Neural cell (in vitro differentiated cells): ENCODE measurements around the gene MAN2B2. TPM values are rescaled to one million over a fixed set of nuclear protein-coding genes. Genes with fewer than 3 reads are reported as not detected.

Source experiments
- H2AFZ ChIP-seq: fragments of 200-600, 300-800 bp; sonication (generic), shearing (Covaris generic); 2 replicates; pipeline ENCODE4 v1.6.0; 2014; ENCODE audit warnings: low read depth, mild to moderate bottlenecking, antibody characterized with exemption, low read length, moderate library complexity
- H3F3A ChIP-seq: fragments of 200-600 bp; shearing (Covaris generic); 2 replicates; pipeline ENCODE4 v1.6.1; 2016; ENCODE audit warnings: mild to moderate bottlenecking, moderate library complexity, mixed read lengths, antibody characterized with exemption, low read length; ENCODE audit not compliant: insufficient read depth, poor library complexity, severe bottlenecking
- H3K27ac ChIP-seq: fragments of 200-600, 300-800 bp; sonication (generic), shearing (Covaris generic); 2 replicates; pipeline ENCODE4 v1.5.1; 2014; ENCODE audit warnings: mild to moderate bottlenecking, low read length, moderate library complexity
- H3K27me3 ChIP-seq: fragments of 300-800, 200-600 bp; sonication (generic), shearing (Covaris generic); 2 replicates; pipeline ENCODE4 v1.6.0; 2014; ENCODE audit warnings: mild to moderate bottlenecking, low read depth, low read length, moderate library complexity; ENCODE audit not compliant: insufficient read depth
- H3K36me3 ChIP-seq: fragments of 300-800, 200-600 bp; sonication (generic), shearing (Covaris generic); 2 replicates; pipeline ENCODE4 v1.5.1; 2014; ENCODE audit warnings: mild to moderate bottlenecking, antibody characterized with exemption, low read length, moderate library complexity; ENCODE audit not compliant: insufficient read depth
- H3K4me2 ChIP-seq: fragments of 300-800, 200-600 bp; sonication (generic), shearing (Covaris generic); 2 replicates; pipeline ENCODE4 v1.6.0; 2014; ENCODE audit warnings: mild to moderate bottlenecking, low read length
- H3K4me3 ChIP-seq: fragments of 300-800, 200-600 bp; sonication (generic), shearing (Covaris generic); 2 replicates; pipeline ENCODE4 v1.5.1; 2014; ENCODE audit warnings: mild to moderate bottlenecking, low read length, moderate library complexity
- H3K79me2 ChIP-seq: fragments of 200-600 bp; shearing (Covaris generic); replicated peaks from 2 replicates; pipeline ENCODE4 v1.6.0; 2014; ENCODE audit warnings: mild to moderate bottlenecking, low read length, moderate library complexity; ENCODE audit not compliant: insufficient read depth
- H3K9ac ChIP-seq: fragments of 300-800, 200-600 bp; sonication (generic), shearing (Covaris generic); 2 replicates; pipeline ENCODE4 v1.6.1; 2016; ENCODE audit warnings: mild to moderate bottlenecking, low read length, mixed read lengths
- H3K9me2 ChIP-seq: fragments of 200-600 bp; shearing (Covaris generic); 2 replicates; pipeline ENCODE4 v1.6.1; 2016; ENCODE audit warnings: mild to moderate bottlenecking, low read length, mixed read lengths; ENCODE audit not compliant: insufficient read depth
- H3K9me3 ChIP-seq: fragments of 200-600, 300-800 bp; sonication (generic), shearing (Covaris generic); 2 replicates; pipeline ENCODE4 v1.6.1; 2016; ENCODE audit warnings: mild to moderate bottlenecking, mixed run types, low read length, moderate library complexity, mixed read lengths
- H4K20me1 ChIP-seq: fragments of 200-600 bp; shearing (Covaris generic); 2 replicates; pipeline ENCODE4 v1.6.1; 2016; ENCODE audit warnings: mild to moderate bottlenecking, mixed run types; ENCODE audit not compliant: insufficient read depth
- EP300 ChIP-seq: fragments of 450-650 bp; conservative IDR thresholded peaks from 2 replicates; pipeline ENCODE4 v1.6.1; 2014; ENCODE audit warnings: antibody characterized with exemption, mild to moderate bottlenecking, moderate library complexity; ENCODE audit not compliant: poor library complexity, severe bottlenecking
- EZH2 ChIP-seq: fragments of 200-600, 300-800 bp; shearing (Covaris generic), sonication (generic); IDR thresholded peaks from 2 replicates; pipeline ENCODE4 v1.6.1; 2014; ENCODE audit warnings: antibody characterized with exemption, low read length, borderline replicate concordance, mild to moderate bottlenecking; ENCODE audit not compliant: insufficient read depth, poor library complexity, severe bottlenecking
- MXI1 ChIP-seq: fragments of 450-650 bp; conservative IDR thresholded peaks from 2 replicates; pipeline ENCODE4 v1.6.1; 2014; ENCODE audit warnings: antibody characterized with exemption, mild to moderate bottlenecking; ENCODE audit not compliant: poor library complexity, severe bottlenecking
- POLR2AphosphoS5 ChIP-seq: IDR thresholded peaks from 2 replicates; pipeline ENCODE4 v1.6.1; 2012
- RAD21 ChIP-seq: fragments of 450-650 bp; conservative IDR thresholded peaks from 2 replicates; pipeline ENCODE4 v1.6.1; 2014; ENCODE audit warnings: antibody characterized with exemption, mild to moderate bottlenecking, moderate library complexity
- REST ChIP-seq: IDR thresholded peaks from 2 replicates; pipeline ENCODE4 v1.6.1; 2012; ENCODE audit warnings: borderline replicate concordance
- SMC3 ChIP-seq: fragments of 450-650 bp; conservative IDR thresholded peaks from 2 replicates; pipeline ENCODE4 v1.6.1; 2014; ENCODE audit warnings: antibody characterized with exemption, mild to moderate bottlenecking, moderate library complexity; ENCODE audit not compliant: poor library complexity
- TAF1 ChIP-seq: IDR thresholded peaks from 2 replicates; pipeline ENCODE4 v1.6.1; 2012; ENCODE audit warnings: low read depth
- polyA plus RNA-seq: library from polyadenylated mRNA; depleted of rRNA; stranded (reverse); fragments of >200 nt; gene quantifications from 2 replicates; pipeline ENCODE4 v1.2.3, GENCODE V29; 2014
- TF ChIP-seq, protein P1 (sequence below): fragments of 450-650 bp; IDR thresholded peaks from 2 replicates; pipeline ENCODE4 v1.5.1; 2014; ENCODE audit warnings: antibody characterized with exemption, mild to moderate bottlenecking, moderate library complexity; ENCODE audit not compliant: poor library complexity, severe bottlenecking

Gene MAN2B2
- polyA plus RNA-seq, 1 donor from 2014 or later, result 7.5 TPM

- no peaks in the 10 kb centered on the region for H3K9me3 ChIP-seq
- no peaks in the 10 kb centered on the region for H3K79me2 ChIP-seq
- no peak overlapping the region for H3K4me3 ChIP-seq
- H3K9me2 ChIP-seq, result no peaks in the 10 kb centered on the region
- no peaks in the 10 kb centered on the region for H3K27me3 ChIP-seq
- H4K20me1 ChIP-seq, result no peaks in the 10 kb centered on the region
- H3K27ac ChIP-seq, result no peak overlapping the region
- TF ChIP-seq EP300 (no peak), RAD21 (no peak), EZH2 (no peak), TAF1 (no peak)
- no peaks in the 10 kb centered on the region for H3K36me3 ChIP-seq
- H3K9ac ChIP-seq, result no peak overlapping the region
- no peaks in the 10 kb centered on the region for H3F3A ChIP-seq
- no peak overlapping the region for H3K4me2 ChIP-seq
- H2AFZ ChIP-seq, result no peak overlapping the region
Measured at GRCh38 chr4:6634746-6635145, 59.8 kb downstream of the MAN2B2 start.

DNA sequence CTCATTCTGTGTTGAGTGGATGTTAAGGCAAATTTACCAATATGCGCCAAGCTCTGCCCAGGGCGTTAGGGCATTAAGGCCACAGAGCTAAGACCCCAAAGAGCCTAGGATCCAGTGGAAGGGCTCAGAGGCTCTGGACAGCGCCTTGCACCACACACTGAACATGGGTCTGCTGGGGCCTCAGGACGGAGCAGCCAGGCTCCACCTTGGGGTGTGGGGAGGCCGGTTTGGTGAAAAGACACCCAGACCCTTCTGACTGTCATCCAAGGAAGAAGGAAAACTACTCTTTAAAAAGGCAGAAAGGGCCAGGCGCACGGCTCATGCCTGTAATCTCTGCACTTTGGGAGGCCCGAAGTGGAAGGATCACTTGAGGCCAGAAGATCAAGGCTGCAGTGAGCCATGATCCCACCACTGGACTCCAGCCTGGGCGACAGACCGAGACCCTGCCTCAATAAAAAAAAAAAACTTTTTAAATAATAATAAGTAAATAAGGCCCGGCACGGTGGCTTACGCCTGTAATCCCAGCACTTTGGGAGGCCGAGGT lies 64.2 kb downstream of the MAN2B2 start:
- Histone ChIP-seq H3K9me2 (no peaks in the 10 kb centered on the region), H4K20me1 (no peaks in the 10 kb centered on the region), H3K36me3 (peaks cover 15% of the 10 kb centered on the region), H3F3A (no peaks in the 10 kb centered on the region), H3K4me2 (no peak overlapping the region), H3K79me2 (peaks cover 28% of the 10 kb centered on the region), H3K27me3 (no peaks in the 10 kb centered on the region), H3K4me3 (no peak overlapping the region), H3K9me3 (no peaks in the 10 kb centered on the region), H2AFZ (no peak overlapping the region), H3K27ac (no peak overlapping the region), H3K9ac (no peak overlapping the region)
- TF ChIP-seq MXI1 (no peak), POLR2AphosphoS5 (no peak), SMC3 (no peak), REST (no peak), EZH2 (no peak), EP300 (no peak)

GRCh38 chr4:6640292-6641163 lies 65.5 kb downstream of the MAN2B2 start, which contains the start of gene MRFAP1:
Gene MRFAP1 (plus strand): TSS chr4:6640685. CDS start chr4:6640863, 178 bp downstream.
- H3K27ac ChIP-seq, result peak within 1 kb of the TSS; percentile 94
- H3K27me3 ChIP-seq, result no peaks in the 10 kb centered on the region
- no peaks in the 10 kb centered on the region for H3K9me3 ChIP-seq
- peaks cover 33% of the 10 kb centered on the region for H3K79me2 ChIP-seq
- no peaks in the 10 kb centered on the region for H3K9me2 ChIP-seq
- peak within 1 kb of the TSS; percentile 96 for H3K4me3 ChIP-seq
- H4K20me1 ChIP-seq, result no peaks in the 10 kb centered on the region
- TF ChIP-seq TAF1 (peak; percentile 98), SMC3 (peak; percentile 49), RAD21 (no peak), MXI1 (peak; percentile 83), REST (peak; percentile 95), EZH2 (no peak), POLR2AphosphoS5 (peak; percentile 95), EP300 (peak; percentile 53)
- TF ChIP-seq, protein P1, sequence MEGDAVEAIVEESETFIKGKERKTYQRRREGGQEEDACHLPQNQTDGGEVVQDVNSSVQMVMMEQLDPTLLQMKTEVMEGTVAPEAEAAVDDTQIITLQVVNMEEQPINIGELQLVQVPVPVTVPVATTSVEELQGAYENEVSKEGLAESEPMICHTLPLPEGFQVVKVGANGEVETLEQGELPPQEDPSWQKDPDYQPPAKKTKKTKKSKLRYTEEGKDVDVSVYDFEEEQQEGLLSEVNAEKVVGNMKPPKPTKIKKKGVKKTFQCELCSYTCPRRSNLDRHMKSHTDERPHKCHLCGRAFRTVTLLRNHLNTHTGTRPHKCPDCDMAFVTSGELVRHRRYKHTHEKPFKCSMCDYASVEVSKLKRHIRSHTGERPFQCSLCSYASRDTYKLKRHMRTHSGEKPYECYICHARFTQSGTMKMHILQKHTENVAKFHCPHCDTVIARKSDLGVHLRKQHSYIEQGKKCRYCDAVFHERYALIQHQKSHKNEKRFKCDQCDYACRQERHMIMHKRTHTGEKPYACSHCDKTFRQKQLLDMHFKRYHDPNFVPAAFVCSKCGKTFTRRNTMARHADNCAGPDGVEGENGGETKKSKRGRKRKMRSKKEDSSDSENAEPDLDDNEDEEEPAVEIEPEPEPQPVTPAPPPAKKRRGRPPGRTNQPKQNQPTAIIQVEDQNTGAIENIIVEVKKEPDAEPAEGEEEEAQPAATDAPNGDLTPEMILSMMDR, result peak; percentile 23
- H2AFZ ChIP-seq, result peak within 1 kb of the TSS; percentile 95
- H3K36me3 ChIP-seq, result peaks cover 15% of the 10 kb centered on the region
- peak within 1 kb of the TSS; percentile 96 for H3K4me2 ChIP-seq
- H3F3A ChIP-seq, result no peaks in the 10 kb centered on the region
- H3K9ac ChIP-seq, result peak within 1 kb of the TSS; percentile 96
